SW480 (cell line): ENCODE results near the gene AKAP13.

Experiments
- DNase-seq: peaks from one replicate; pipeline ENCODE4 v3.0.0-alpha.2; 2016; ENCODE audit warnings: low spot score

AKAP13 gene

GRCh38 chr15:85445361-85445760, 65.0 kb downstream of the AKAP13 start:
- DNase-seq, result no peak

GRCh38 chr15:85451099-85451700, 70.8 kb downstream of the AKAP13 start:
- no peak for DNase-seq

GRCh38 chr15:85452436-85452835, 72.0 kb downstream of the AKAP13 start:
- DNase-seq, result no peak

- no peak for DNase-seq
Observed at GRCh38 chr15:85453144-85453872, 72.9 kb downstream of the AKAP13 start.

GRCh38 chr15:85454403-85454802, 74.0 kb downstream of the AKAP13 start:
- no peak for DNase-seq

GRCh38 chr15:85455891-85456290, 75.5 kb downstream of the AKAP13 start:
- DNase-seq, result no peak

- DNase-seq, result no peak
Observed at GRCh38 chr15:85456798-85457197, 76.4 kb downstream of the AKAP13 start.

GRCh38 chr15:85457392-85457968, 77.1 kb downstream of the AKAP13 start:
- no peak for DNase-seq

- DNase-seq, result no peak
Observed at GRCh38 chr15:85458764-85459163, 78.4 kb downstream of the AKAP13 start.

- DNase-seq, result no peak
Observed at GRCh38 chr15:85462029-85462428, 81.6 kb downstream of the AKAP13 start.

- DNase-seq, result peak; percentile 15
Observed at GRCh38 chr15:85463276-85463892, 83.0 kb downstream of the AKAP13 start.

GRCh38 chr15:85463976-85464375, 83.6 kb downstream of the AKAP13 start:
- DNase-seq, result no peak

GRCh38 chr15:85464471-85464870, 84.1 kb downstream of the AKAP13 start:
- no peak for DNase-seq

GRCh38 chr15:85470563-85471271, 90.3 kb downstream of the AKAP13 start:
- no peak for DNase-seq

GRCh38 chr15:85472349-85472748, 91.9 kb downstream of the AKAP13 start:
- DNase-seq, result no peak

- DNase-seq, result no peak
Observed at GRCh38 chr15:85473455-85473854, 93.1 kb downstream of the AKAP13 start.

GRCh38 chr15:85474700-85475316, 94.4 kb downstream of the AKAP13 start:
- DNase-seq, result no peak

- DNase-seq, result no peak
Observed at GRCh38 chr15:85475317-85475701, 94.9 kb downstream of the AKAP13 start.

GRCh38 chr15:85475711-85476110, 95.3 kb downstream of the AKAP13 start:
- DNase-seq, result no peak

- no peak for DNase-seq
Observed at GRCh38 chr15:85477061-85477460, 96.7 kb downstream of the AKAP13 start.

GRCh38 chr15:85477730-85478129, 97.3 kb downstream of the AKAP13 start:
- no peak for DNase-seq

GRCh38 chr15:85479071-85479647, 98.8 kb downstream of the AKAP13 start:
- DNase-seq, result peak; percentile 16
